ENCODE data around the gene TNFRSF9.

TNFRSF9 gene

DNA sequence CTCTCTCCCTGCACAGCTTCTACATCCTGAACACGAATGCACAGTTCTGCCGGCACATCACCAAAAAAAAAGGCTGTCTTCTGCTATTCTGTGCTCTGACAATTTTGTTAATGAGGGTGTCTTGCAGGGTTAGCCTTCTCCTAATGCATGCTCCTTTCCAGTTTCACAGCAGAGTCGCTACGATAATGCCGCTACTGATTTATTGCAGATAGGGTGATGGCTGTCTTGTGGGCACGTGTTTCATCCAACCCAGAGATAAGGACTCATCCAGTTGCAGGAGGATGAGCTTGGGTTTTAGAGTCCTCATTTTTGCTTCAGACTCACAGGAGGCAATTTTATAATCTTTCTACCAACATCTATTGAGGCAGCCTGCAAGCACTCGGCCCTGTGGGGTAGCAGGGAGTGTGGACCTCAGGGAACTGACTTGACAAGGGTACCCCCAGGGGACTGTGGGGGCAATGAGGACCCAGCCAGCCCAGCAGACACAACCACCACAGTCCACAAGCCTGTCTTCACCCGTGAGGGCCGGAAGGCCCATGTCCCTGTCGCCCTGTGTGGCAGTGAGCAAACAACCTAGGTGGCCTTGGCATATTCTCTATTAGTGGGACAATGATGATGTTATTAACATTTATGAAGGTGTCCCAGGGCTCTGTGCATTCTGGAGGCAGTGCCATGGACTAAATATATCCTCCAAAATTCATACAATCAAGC, 72.4 kb downstream of the TNFRSF9 start:
- DNase-seq: no peak

DNA sequence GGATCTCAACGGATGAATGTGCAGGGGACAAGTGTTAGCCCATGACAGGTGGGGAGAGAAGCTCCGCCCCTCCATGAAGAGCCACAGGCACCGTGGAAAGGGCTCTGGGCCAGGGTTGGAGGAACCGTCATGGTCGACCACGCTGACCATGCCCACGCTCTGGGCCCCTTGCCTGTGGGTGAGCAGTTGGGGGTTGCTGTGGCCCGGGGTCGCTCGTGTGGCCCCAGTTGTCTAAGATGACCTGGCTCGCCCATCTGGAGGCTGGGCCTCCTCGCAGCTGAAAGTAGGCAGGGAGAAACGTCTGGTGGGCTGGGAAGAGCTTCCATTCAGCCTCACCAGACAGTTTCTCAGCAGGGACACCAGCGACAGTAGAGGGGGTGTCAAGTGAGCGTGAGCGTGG, 74.7 kb downstream of the TNFRSF9 start:
- DNase-seq: no peak

Measured in NK-92 treated with Interleukin-12 subunit alpha and Interleukin-12 subunit beta, amount 100 ng/mL, for 24 hours (cell line).